Neural progenitor cell (in vitro differentiated cells): ENCODE measurements around the gene NTM.
A peak's percentile ranks its signal among the peaks of the same experiment; 100 is the strongest.

ENCODE experiments used
- CTCF ChIP-seq: fragments of 200-600 bp; sonication (generic); IDR thresholded peaks from 2 replicates; pipeline ENCODE4 v1.5.1; 2017; ENCODE audit warnings: antibody characterized with exemption, mild to moderate bottlenecking
- EZH2 ChIP-seq: fragments of 200-600 bp; sonication (generic); IDR thresholded peaks from 2 replicates; pipeline ENCODE4 v1.6.1; 2017; ENCODE audit warnings: antibody characterized with exemption, mild to moderate bottlenecking, moderate library complexity

- TF ChIP-seq CTCF, result peak; percentile 33
- no peak for TF ChIP-seq EZH2
Measured at GRCh38 chr11:131906963-131907362, 536.5 kb downstream of the NTM start.
